NCI-H187 (cell line): ENCODE results near the gene R3HDM4.

Experiments
- DNase-seq, 2 experiments: peaks; one replicate each; lab custom pipeline; 2025; lab: John Stamatoyannopoulos, UW

R3HDM4 gene

DNA sequence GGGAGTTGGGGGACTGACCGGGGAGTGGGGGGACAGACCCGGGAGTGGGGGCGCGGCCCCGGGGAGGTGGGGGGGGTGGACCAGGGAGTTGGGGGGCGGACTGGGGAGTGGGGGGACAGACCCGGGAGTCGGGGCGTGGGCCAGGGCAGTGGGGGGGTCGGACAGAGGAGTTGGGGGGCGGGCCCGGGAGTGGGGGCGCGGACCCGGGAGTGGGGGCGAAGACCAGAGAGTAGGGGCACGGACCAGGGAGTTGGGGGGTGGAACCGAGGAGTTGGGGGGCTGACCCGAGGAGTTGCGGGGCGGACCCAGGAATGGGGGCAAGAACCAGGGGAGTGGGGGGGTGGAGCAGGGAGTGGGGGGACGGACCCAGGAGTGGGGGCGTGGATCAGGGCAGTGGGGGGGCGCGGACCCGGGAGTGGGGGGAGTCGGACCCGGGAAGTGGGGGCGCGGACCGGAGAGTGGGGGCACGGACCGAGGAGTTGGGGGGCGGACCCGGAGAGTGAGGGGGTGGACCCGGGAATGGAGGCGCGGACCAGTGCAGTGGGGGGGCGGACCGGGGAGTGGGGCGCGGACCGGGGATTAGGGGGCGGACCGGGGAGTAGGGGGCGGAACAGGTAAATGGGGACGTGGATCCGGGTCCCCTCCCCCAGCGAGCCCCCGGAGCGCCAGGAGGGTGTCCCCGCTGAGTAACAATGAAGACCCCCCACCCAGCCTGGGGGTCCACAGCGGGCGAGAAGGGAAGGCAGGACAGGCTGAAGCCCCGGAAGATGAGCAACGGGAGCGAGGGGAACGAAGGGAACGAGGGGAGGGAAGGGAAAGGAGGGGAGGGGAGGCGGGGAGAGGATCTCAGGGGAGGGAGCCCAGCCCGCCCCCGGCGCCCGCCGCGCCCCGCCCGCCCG lies 589 bp downstream of the R3HDM4 start:
- DNase-seq = no peak

DNA sequence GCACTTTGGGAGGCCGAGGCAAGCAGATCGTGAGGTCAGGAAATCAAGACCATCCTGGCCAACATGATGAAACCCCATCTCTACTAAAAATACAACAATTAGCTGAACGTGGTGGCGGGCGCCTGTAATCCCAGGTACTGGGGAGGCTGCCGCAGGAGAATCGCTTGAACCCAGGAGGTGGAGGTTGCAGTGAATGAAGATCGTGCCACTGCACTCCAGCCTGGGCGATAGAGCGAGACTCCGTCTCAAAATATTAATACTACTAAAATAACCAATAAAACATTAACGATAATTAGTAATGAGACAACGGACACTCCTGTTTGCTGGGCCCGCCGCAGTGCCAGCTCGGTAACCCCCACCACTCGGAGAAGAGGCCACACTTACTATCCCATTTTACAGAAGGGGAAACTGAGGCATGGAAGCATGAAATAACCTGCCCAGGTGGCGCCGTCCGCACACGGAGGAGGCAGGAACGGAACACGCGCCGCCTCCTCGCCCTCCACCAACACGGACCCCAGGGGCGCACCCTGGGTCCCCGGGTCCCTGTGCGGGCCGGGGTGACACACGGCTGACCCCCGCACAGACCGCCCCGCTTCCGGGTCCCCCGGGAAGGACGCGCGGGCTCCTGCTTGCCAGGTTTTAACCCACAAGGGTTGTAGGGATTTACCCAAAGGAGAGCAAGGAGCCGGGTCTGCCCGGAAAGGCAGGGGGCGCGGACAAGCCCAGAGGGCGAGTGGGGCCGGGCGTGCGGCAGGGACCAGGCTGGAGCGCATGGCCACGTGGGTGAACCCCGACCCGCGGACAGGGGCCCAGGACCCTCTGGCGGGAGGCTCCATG lies 1.6 kb downstream of the R3HDM4 start:
- DNase-seq = no peak

DNA sequence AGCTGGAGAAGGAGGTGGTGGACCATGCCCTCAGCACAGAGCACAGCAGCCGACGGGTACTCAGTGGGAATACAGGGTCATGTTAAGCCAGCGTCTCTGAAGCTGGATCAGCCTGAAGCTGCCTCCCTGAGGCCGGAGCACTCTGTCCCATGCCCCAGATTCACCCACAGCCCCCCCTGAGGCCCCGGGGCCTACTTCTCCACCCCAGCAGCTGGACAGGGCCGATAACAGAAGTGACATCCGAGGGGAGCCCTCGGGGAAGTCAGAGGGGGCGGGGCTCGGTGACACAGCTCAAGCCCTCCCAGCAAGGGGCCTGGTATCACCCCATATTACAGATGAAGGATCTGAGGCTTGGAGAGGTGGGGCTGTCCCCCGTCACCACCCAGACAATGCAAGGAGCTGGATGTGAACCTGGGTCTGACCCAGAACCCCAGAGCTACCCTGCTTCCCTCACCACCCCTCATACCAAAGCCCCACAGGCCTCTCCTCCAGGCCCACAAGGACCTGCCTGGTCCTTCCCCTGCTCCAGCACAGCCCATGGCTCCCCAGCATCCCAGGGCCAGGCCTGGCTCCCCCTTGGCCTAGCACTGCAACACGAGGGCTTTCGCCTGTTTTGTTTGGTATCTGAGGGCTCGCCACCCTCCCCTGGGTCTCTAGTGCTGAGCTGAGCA lies 5.7 kb downstream of the R3HDM4 start:
- DNase-seq = no peak

- no peak for DNase-seq
Measured at GRCh38 chr19:906480-906879, 6.5 kb downstream of the R3HDM4 start.

- no peak for DNase-seq
Measured at GRCh38 chr19:904545-904944, 8.5 kb downstream of the R3HDM4 start.

DNA sequence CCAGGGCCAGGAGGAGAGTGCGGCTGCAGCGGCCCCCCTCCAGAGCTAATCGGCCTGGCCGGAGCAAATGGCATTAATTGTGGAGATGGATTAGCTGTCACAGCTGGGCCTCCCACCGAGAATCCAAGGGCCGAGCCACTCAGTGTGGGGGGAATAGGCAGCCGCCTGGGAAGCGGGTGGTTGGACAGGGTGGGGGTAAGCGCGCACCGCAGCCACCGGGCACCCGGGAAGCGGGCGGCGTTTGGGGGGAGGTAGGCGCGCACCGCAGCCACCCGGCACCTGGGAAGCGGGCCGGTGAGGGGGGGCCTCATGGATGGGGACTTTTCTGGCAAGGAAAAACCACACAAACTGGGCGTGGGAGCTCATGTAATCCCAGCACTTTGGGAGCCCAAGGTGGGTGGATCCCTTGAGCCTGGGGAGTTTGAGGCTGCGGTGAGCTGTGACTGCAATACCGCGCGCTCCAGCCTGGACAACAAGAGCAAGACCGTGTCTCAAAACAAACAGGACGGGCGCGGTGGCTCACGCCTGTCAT lies 9.7 kb downstream of the R3HDM4 start:
- DNase-seq = peak in 1 of 2 experiments; percentile 46

GRCh38 chr19:902446-903226 lies 10.4 kb downstream of the R3HDM4 start:
- DNase-seq = no peak

DNA sequence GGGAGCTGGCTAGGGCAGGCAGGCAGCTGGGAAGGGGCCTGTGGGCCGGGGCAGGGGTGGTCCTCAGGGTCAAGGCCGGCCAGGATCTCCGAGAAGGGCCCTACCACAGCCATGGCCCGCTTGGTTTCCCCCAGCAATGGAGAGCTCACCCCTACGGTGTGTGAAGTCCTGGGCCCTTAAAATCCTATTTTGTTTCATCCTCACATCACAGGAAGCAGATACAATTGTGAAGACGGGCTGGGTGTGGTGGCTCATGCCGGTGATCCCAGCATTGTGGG lies 11.0 kb downstream of the R3HDM4 start:
- no peak for DNase-seq

GRCh38 chr19:901216-902092 lies 11.6 kb downstream of the R3HDM4 start:
- DNase-seq = no peak

DNA sequence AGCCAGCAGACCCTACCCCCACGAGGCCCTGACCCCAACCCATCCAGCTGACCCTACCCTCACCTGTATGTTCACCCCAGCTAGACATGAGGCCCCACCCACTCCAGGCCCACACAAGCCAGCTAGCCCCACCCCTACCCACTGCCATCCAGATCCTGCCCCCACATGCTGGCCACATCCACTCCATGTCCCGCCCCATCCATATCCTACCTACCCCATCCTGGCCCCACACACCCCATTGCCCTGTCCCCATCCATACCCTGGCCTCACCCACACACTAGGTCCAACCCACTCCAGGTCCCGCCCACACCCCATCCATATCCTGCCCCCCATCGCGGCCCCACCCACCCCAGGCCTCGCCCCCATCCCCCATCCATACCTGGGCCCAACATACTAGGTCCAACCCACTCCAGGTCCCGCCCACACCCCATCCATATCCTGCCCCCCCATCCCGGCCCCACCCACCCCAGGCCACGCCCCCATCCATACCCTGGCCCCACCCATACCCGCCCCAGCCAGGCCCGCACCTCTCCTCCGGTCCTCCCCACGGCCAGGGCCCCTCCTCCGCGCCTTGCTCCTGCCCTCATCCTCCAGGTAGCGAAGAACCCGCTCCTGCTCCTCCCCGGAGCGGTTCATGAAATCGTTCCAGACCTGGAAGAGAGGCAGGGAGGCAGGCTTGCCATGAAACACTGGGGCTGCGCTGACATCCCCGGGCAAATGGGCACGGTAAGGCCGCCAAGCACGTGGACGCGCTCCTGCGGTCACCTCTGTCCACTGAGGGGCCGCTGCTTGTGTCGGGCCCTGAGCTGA lies 12.5 kb downstream of the R3HDM4 start:
- no peak for DNase-seq

DNA sequence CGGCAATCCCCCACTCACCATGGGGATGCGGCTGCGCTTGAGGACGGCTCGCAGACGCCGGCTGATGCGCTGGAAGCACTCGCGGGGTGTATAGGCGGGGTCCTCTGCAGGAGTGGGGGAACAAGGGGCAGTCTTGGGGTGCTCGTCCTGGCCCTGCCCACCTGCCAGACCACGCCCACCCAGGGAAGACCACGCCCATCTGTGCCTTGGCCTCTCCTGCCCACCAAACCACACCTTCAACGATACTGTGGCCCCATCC lies 13.0 kb downstream of the R3HDM4 start:
- DNase-seq = no peak

- no peak for DNase-seq
Measured at GRCh38 chr19:899336-900042, 13.5 kb downstream of the R3HDM4 start.

GRCh38 chr19:898663-899062 lies 14.4 kb downstream of the R3HDM4 start:
- no peak for DNase-seq

- DNase-seq = no peak
Measured at GRCh38 chr19:897442-898039, 15.5 kb downstream of the R3HDM4 start.

GRCh38 chr19:896999-897398 lies 16.0 kb downstream of the R3HDM4 start:
- no peak for DNase-seq

DNA sequence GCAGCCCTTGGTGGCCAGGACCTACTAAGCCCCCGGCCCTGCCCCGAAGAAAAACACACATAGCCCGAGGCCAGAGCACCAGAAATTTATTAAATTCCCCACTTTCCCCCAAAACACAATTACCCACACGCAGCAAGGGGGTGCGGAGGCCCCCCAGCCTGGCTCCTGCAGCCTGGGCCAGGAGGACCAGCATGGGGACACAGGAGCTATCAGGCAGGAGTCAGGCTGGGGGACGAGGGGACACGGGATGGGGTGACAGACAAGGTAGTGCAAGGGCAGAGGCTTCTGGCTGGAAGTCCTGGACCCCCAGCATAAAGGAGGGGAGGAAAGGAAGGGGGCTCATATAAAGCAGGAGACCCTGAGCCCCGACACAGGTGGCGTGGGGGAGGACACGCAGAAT lies 16.6 kb downstream of the R3HDM4 start:
- DNase-seq = no peak

DNA sequence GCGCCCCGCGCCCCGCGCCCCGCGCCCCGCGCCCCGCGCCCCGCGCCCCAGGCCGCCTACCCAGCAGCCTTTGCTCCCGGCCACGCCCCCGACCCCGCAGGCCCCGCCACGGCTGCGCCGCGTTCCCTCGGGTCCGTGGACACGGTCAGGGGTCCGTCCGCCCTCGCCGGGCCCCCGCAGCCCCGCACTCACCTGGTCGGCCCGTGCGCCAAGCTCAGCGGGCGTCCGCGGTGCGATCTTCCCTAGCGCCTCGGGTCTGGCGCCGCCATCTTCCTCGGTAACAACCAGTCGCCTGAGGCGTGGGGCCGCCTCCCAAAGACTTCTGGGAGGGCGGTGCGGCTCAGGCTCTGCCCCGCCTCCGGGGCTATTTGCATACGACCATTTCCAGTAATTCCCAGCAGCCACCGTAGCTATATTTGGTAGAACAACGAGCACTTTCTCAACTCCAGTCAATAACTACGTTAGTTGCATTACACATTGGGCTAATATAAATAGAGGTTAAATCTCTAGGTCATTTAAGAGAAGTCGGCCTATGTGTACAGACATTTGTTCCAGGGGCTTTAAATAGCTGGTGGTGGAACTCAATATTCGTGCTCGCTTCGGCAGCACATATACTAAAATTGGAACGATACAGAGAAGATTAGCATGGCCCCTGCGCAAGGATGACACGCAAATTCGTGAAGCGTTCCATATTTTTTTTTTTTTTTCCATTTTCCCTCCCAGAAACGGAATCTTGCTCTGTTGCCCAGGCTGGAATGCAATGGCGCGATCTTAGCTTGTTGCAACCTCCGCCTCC lies 19.9 kb downstream of the R3HDM4 start, which contains the start of the genes MED16 and RNU6-9:
Gene MED16, minus strand, starts transcription at position 294 of the 796 bp plus-strand sequence. CDS start 2,056 bp downstream, outside the sequence.
Gene RNU6-9, plus strand, starts transcription at position 591 of the 796 bp plus-strand sequence.
- DNase-seq = peak; percentile 86 to 93
